ENCODE measurements around the gene CACNA1C.

- no peak for TF ChIP-seq GATA2 (IDR thresholded peaks at IDR 0.05; ENCODE audit: low read depth, low read length)
- no peak for TF ChIP-seq GATA3 (IDR thresholded peaks at IDR 0.05; ENCODE audit: low read depth, low read length)
Observed at GRCh38 chr12:2053691-2054090, 904 bp downstream of the CACNA1C start.
